Measurements from ENCODE around the gene LHB. TPM values are rescaled to one million over a fixed set of nuclear protein-coding genes. Genes with fewer than 3 reads are reported as not detected.

Gene LHB
- total and polyA plus RNA-seq, 2 donors (not counting 1 experiment from before 2014, with no cell fraction given): not detected

DNA sequence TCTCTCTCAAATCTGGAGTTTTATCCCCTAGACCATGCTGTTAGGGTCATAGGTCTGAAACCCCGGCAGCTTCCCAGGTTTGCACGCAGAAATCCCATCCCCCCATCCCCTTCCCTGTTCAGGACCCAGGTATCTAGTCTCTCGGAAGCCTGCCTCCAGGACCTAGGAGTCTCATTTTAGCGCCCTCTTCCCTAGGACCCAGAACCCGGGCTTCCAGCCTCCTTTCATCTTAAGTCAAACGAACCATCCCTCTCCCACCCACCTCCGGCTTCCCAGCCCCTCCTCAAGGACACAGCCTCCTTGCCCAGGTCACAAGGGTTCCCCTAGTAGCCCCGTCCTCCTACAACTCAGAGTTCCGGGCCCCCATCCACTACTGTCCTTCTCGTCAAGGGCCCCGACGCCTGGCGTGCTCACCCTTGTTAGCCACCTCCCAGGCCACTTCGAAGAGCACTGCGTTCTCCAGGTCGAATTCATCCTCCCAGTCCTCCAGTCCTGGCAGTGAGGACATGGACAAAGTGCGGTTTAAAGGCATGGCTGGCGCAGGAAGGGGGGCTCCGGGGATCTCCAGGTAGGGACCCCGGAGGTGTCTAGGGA, 24.2 kb downstream of the LHB start:
- TF ChIP-seq, protein P1, sequence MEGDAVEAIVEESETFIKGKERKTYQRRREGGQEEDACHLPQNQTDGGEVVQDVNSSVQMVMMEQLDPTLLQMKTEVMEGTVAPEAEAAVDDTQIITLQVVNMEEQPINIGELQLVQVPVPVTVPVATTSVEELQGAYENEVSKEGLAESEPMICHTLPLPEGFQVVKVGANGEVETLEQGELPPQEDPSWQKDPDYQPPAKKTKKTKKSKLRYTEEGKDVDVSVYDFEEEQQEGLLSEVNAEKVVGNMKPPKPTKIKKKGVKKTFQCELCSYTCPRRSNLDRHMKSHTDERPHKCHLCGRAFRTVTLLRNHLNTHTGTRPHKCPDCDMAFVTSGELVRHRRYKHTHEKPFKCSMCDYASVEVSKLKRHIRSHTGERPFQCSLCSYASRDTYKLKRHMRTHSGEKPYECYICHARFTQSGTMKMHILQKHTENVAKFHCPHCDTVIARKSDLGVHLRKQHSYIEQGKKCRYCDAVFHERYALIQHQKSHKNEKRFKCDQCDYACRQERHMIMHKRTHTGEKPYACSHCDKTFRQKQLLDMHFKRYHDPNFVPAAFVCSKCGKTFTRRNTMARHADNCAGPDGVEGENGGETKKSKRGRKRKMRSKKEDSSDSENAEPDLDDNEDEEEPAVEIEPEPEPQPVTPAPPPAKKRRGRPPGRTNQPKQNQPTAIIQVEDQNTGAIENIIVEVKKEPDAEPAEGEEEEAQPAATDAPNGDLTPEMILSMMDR (conservative IDR thresholded peaks at IDR 0.05 in 1 of 2, IDR thresholded peaks at IDR 0.05 in 1 of 2; ENCODE audit: low read depth in 1 of 2, low read length in 2 of 2): no peak
- no peak for TF ChIP-seq EZH2 (IDR thresholded peaks at IDR 0.05; ENCODE audit: low read length, missing control alignments)
- peaks cover 19% of the 10 kb centered on the region for H3K4me1 ChIP-seq (ENCODE audit: control insufficient read depth, extremely low read depth, insufficient read depth, low read length)
- H2AFZ ChIP-seq (ENCODE audit: low read length): peak overlapping the region; percentile 42
- peaks cover 5% of the 10 kb centered on the region for H3K36me3 ChIP-seq (ENCODE audit: control insufficient read depth, insufficient read depth, low read length)
- H3K4me3 ChIP-seq (replicated peaks in 1 of 4; ENCODE audit: control extremely low read depth in 1 of 4, insufficient read depth in 1 of 4, low read depth in 3 of 4, low read length in 4 of 4): peak overlapping the region; percentile 94 to 98 (median 94)
- H3K27ac ChIP-seq (ENCODE audit: insufficient read depth, low read length): peak overlapping the region; percentile 98
- no peaks in the 10 kb centered on the region for H4K20me1 ChIP-seq (ENCODE audit: control insufficient read depth, extremely low read depth, insufficient read depth, low read length)
- H3K27me3 ChIP-seq (ENCODE audit: control insufficient read depth, insufficient read depth, low read length): no peaks in the 10 kb centered on the region
- H3K4me2 ChIP-seq (ENCODE audit: extremely low read depth, insufficient read depth, low read length): peak overlapping the region; percentile 80
- H3K9me3 ChIP-seq (ENCODE audit: control insufficient read depth, insufficient read depth, low read depth, low read length): no peaks in the 10 kb centered on the region
- peaks cover 61% of the 10 kb centered on the region for H3K79me2 ChIP-seq (ENCODE audit: control insufficient read depth, insufficient read depth, low read length)
- peak overlapping the region; percentile 93 for H3K9ac ChIP-seq (ENCODE audit: insufficient read depth, low read length)
- no peak for DNase-seq (ENCODE audit: low read depth in 2 of 2)

DNA sequence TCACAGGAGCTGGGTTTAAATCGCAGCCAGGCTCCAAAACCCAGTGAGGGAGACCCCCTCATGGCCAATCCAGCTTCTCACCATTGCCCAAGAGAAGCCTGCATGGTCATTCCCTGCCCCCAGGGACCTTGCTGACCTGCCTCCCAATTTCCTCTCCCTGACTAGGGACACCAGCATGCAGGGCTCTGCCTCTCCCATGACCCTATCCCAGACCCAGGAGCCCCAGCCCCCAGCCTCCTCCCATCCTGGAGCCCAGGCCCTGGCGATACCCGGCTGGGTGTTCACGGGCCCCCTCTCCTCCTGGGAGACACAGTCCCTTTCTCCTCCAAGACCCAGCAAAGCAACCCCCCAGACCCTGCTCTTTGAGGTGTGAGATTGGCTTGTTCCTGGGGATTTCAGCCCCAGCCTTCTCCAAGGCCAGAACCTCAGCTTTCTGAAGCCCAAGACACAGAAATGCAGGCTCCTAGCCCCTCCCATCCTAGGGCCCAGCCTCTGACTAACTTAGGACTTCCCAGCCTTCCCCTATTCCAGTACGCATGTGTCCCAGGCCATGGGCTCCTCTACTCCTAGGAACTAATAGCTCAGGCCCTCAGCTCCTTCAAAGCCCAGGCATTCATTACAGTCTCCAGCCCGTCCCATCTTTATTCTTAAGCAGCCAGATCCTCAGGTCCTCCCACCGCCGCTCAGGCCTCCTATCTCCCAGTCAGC, 24.9 kb downstream of the LHB start:
- H3K27me3 ChIP-seq (ENCODE audit: control insufficient read depth, insufficient read depth, low read length): no peaks in the 10 kb centered on the region
- H2AFZ ChIP-seq (ENCODE audit: low read length): peak overlapping the region; percentile 42
- peaks cover 58% of the 10 kb centered on the region for H3K79me2 ChIP-seq (ENCODE audit: control insufficient read depth, insufficient read depth, low read length)
- H3K36me3 ChIP-seq (ENCODE audit: control insufficient read depth, insufficient read depth, low read length): peaks cover 6% of the 10 kb centered on the region
- peak overlapping the region; percentile 94 to 98 (median 94) for H3K4me3 ChIP-seq (replicated peaks in 1 of 4; ENCODE audit: control extremely low read depth in 1 of 4, insufficient read depth in 1 of 4, low read depth in 3 of 4, low read length in 4 of 4)
- no peak for TF ChIP-seq EZH2 (IDR thresholded peaks at IDR 0.05; ENCODE audit: low read length, missing control alignments)
- TF ChIP-seq, protein P1 (conservative IDR thresholded peaks at IDR 0.05 in 1 of 2, IDR thresholded peaks at IDR 0.05 in 1 of 2; ENCODE audit: low read depth in 1 of 2, low read length in 2 of 2): no peak
- H3K4me2 ChIP-seq (ENCODE audit: extremely low read depth, insufficient read depth, low read length): peak overlapping the region; percentile 80
- H3K4me1 ChIP-seq (ENCODE audit: control insufficient read depth, extremely low read depth, insufficient read depth, low read length): peaks cover 19% of the 10 kb centered on the region
- peak; percentile 81 for DNase-seq (ENCODE audit: low read depth in 2 of 2)
- no peaks in the 10 kb centered on the region for H3K9me3 ChIP-seq (ENCODE audit: control insufficient read depth, insufficient read depth, low read depth, low read length)
- H4K20me1 ChIP-seq (ENCODE audit: control insufficient read depth, extremely low read depth, insufficient read depth, low read length): no peaks in the 10 kb centered on the region
- peak overlapping the region; percentile 98 for H3K27ac ChIP-seq (ENCODE audit: insufficient read depth, low read length)
- H3K9ac ChIP-seq (ENCODE audit: insufficient read depth, low read length): peak overlapping the region; percentile 93

DNA sequence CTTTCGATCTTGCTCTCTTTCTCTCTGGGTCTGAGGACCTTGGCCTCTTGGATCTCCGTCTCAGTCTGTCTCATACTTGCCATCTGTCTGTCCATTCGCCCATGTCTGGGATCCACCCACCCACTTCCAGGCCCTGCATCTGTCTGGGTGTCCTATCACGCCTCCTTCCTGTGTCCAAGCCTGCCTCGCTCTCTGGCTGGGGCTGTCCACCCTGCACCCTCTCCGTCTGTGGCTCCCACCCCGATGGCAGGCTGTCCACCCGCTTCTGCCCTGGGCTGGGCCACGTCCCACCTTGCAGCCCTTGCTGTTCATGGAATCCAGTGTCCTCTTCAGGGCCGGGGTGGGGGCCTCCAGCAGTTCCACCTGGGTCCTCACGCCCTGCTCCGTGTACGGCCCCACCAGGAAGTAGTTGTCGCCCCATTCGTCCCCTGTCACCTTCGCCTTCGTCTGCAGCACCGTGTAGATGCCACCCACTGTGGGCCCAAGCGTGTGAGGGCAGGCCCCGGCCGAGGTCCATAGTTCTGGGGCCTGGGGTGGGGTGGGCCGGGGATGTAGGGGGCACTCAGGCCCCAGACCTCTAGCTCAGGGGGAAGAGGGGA, 25.8 kb downstream of the LHB start:
- peak overlapping the region in 1 of 4 experiments; percentile 98 for H3K4me3 ChIP-seq (replicated peaks in 1 of 4; ENCODE audit: control extremely low read depth in 1 of 4, insufficient read depth in 1 of 4, low read depth in 3 of 4, low read length in 4 of 4)
- no peaks in the 10 kb centered on the region for H3K9me3 ChIP-seq (ENCODE audit: control insufficient read depth, insufficient read depth, low read depth, low read length)
- H4K20me1 ChIP-seq (ENCODE audit: control insufficient read depth, extremely low read depth, insufficient read depth, low read length): no peaks in the 10 kb centered on the region
- H3K36me3 ChIP-seq (ENCODE audit: control insufficient read depth, insufficient read depth, low read length): peaks cover 11% of the 10 kb centered on the region
- H2AFZ ChIP-seq (ENCODE audit: low read length): no peak overlapping the region
- peak overlapping the region; percentile 98 for H3K27ac ChIP-seq (ENCODE audit: insufficient read depth, low read length)
- H3K79me2 ChIP-seq (ENCODE audit: control insufficient read depth, insufficient read depth, low read length): peaks cover 53% of the 10 kb centered on the region
- DNase-seq (ENCODE audit: low read depth in 2 of 2): no peak
- peak overlapping the region; percentile 80 for H3K4me2 ChIP-seq (ENCODE audit: extremely low read depth, insufficient read depth, low read length)
- no peak for TF ChIP-seq EZH2 (IDR thresholded peaks at IDR 0.05; ENCODE audit: low read length, missing control alignments)
- TF ChIP-seq, protein P1 (conservative IDR thresholded peaks at IDR 0.05 in 1 of 2, IDR thresholded peaks at IDR 0.05 in 1 of 2; ENCODE audit: low read depth in 1 of 2, low read length in 2 of 2): no peak
- peaks cover 19% of the 10 kb centered on the region for H3K4me1 ChIP-seq (ENCODE audit: control insufficient read depth, extremely low read depth, insufficient read depth, low read length)
- peak overlapping the region; percentile 93 for H3K9ac ChIP-seq (ENCODE audit: insufficient read depth, low read length)
- H3K27me3 ChIP-seq (ENCODE audit: control insufficient read depth, insufficient read depth, low read length): no peaks in the 10 kb centered on the region
